T47D (cell line): Measurements from ENCODE around the gene MYO16.

Experiments
- DNase-seq, 2 experiments: peaks; one replicate each; pipeline versions ENCODE4 v3.0.0 to v3.0.0-alpha.2; 2011 to 2012; ENCODE audit warnings: low read depth in 1 of 2, low spot score in 1 of 2
- JUND ChIP-seq: IDR thresholded peaks from 2 replicates; pipeline ENCODE4 v1.6.1; 2012; ENCODE audit warnings: low read depth
- in situ Hi-C: cut with HindIII; loops from 2 replicates; pipeline ENCODE4 v1.10.0; 2016; ENCODE audit warnings: low sequenced_read_pairs, low pct_unique_long_range_greater_than_20kb

MYO16 gene

DNA sequence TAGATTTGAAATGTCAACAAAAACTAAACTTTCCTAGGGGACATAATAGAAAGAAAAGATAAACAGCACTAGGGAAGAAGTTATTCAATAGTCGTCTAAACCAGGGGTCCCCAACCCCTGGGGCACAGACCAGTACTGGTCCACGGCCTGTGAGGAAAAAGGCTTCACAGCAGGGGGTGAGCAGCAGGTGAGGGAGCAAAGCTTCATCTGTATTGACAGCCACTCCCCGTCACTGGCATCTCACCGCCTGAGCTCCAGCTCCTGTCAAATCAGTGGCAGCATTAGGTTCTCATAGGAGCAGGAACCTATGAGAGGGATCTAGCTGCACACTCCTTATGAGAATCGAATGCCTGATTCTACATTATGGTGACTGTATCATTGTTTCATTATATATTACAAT, 382.7 kb downstream of the MYO16 start:
- no peak for DNase-seq
- in situ Hi-C loops: no loop called here
- TF ChIP-seq JUND: no peak

DNA sequence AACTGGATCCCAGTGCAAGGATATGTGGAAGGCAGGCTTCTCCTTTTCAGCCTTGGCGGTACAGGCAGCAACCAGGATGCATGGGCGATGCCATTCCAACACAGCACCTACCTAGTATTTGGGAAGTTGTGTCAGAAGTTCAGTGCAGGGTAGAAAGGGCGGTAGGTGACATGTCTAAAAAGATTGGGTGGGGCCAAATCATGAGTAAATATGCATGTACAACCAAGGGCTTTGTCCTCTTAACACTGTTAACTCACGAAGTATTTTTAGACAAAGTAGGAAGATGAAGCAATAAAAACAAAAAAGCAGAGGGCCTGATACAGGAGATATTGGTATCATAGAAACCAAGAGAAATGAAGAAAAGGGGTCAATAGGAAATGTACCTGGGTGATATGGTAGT, 392.1 kb downstream of the MYO16 start:
- no peak for DNase-seq
- in situ Hi-C loops: no loop called here
- TF ChIP-seq JUND: no peak

DNA sequence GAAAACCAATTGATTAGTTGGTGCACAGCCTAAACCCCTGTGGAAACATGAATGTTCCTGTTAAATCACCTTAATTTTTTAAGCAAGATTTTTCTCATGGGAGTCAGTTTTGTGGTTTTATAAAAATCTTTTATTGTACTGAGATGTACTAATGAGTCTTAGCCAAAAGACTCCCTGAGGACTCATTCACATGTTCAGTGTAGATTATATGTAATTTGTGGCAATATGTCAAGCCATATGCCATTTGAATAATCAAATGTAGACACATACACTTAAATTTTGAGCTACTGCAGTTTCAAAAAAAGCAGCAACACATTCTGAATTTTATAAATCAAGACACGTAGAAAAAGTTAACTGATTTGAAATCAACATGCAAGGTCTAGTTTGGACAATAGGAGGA, 395.2 kb downstream of the MYO16 start:
- no peak for DNase-seq
- in situ Hi-C loops: no loop called here
- TF ChIP-seq JUND: no peak

DNA sequence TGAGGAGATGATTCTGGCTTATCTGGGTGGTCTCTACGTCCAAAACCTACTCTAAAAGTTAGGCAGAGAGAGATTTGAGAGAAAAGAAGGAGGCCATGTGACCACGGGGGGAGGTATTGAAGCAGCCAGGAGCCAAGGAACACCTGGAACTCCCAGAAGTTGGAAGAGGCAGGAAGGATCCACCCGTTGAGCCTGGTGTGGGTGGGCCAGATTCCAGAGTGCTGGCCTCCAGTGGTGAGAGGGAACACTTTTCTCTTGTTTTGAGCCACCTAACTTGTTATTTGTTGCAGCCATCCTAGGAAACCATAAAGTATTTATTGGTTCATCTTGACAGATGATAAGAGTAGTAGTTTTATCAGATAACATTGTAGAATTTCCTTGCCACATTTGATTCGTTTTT, 396.9 kb downstream of the MYO16 start:
- no peak for DNase-seq
- TF ChIP-seq JUND: no peak
- in situ Hi-C loops: no loop called here

DNA sequence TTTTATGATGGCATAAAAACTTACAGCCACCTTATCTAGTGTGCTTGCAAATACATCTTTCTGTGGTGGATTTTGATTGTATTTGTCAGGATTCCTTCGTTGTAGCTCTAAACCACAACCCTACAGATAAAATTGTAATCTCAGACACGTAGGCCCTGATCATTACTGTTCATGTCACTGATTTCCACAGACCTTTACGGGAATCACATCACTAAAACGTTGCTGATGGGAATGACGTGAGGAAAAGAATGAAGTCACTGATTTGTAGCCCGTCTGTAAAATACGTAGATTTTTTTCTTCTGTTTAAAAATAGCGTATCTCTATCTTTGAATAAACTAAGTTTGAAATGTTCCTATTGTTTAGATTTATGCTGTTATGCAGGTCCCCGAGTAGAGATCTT, 399.2 kb downstream of the MYO16 start:
- no peak for TF ChIP-seq JUND
- in situ Hi-C loops: no loop called here
- DNase-seq: no peak

DNA sequence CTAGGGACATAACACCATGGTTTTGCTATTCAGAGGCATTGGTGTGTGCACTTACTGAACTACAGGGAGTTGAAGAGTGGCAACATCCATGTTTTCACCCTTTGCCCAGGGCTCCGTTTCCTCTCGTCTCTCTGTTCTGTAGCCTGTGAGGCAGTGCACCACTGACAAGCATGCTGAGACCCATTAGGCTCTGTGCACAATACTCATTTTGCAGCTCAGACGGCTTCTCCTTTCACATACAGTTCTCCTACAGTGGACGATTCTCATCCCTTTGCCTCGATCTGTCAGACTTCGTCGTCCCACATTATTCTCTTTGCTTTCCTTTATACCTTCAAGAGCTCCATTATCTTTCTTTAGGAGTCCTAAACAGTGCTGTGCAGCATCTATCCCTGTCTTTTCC, 403.7 kb downstream of the MYO16 start:
- DNase-seq: no peak
- TF ChIP-seq JUND: no peak
- in situ Hi-C loops: no loop called here

DNA sequence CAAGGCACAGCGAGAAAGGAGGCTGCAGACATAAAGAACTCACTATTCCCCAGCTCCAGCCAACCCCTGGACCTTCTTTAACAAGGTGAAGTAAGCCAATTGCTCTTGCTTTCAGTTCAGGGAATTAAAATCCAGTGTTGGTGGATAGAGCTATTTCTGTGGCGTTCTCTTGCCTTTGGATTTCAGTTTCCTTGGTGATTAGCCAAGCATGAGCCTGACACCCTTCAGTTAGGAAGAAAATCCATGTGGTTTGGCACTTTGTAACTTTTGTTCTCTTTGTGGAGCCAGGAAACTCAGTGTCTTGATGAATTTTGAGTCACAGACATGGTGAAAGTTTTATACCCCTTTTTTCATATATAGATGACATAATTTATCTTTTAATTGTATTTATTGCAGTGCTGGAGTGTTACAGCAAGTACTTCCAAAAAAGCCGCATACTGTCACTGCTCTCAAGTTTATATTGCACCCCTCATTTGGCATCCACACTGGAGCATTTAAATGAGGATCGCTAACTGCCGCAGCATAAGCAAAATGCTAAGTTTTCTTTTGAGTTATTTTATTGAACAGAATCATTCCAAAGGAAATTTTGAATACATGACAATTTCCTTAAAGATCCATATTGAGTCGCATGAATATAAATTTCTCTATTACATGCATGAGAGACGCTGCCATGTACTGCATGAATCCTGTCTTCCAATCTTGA, 406.8 kb downstream of the MYO16 start:
- no peak for DNase-seq
- in situ Hi-C loops: no loop called here
- TF ChIP-seq JUND: no peak

DNA sequence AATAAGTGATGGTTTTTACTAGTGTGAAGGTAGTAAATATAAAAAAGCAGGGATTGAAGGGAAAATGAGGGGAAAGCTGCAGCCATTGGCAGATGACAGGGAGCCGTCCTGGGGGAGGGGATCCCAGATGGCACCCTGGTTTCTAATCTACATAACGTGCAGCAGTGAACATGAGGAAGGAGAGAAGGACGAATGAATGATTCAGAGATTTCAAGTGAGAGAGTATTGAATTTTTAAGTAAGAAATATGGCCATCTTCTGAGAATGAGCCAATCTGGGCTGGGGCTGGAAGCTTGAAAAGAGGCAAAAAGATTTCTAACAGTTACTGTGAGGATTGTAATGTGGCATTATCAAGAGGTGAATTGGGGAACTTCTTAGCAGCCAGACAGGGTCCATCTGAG, 414.2 kb downstream of the MYO16 start:
- TF ChIP-seq JUND: no peak
- no peak for DNase-seq
- in situ Hi-C loops: no loop called here

DNA sequence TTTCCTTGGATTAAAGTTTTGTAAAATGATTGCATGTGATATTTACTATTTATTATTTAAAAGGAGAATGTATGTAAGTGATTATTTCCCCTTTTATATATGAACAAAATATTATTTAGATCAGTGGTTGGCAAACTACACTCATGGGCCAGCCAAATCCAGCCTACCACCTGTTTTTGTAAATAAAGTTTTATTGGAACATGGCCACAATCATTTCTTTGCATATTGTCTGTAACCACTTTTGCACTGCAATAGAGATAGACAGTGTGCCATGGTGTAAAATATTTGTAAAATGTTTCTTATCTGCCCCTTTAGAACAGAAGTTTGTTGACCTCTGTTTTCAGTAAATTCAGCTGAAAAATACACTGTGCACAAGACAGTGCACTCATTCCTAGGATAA, 426.4 kb downstream of the MYO16 start:
- in situ Hi-C loops: no loop called here
- DNase-seq: no peak
- TF ChIP-seq JUND: no peak

DNA sequence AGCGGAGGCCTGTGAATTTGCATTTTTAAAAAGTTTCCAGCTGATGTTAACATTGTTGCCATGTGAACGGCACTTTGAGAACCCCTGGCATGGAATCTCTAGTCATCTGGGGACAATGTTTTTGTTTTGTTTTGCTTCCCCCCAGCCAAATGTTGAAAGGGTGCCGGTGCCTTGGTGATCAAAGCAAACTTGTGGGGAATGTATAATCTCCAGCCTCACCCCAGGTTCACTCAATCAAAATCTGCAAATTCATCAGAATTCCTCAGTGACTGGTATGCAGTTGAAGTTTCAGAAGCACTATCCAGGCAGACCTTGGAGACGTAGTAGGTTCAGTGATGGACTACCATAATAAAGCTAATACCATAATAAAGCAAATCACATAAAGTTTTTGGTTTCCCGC, 428.7 kb downstream of the MYO16 start:
- in situ Hi-C loops: no loop called here
- no peak for TF ChIP-seq JUND
- DNase-seq: no peak

DNA sequence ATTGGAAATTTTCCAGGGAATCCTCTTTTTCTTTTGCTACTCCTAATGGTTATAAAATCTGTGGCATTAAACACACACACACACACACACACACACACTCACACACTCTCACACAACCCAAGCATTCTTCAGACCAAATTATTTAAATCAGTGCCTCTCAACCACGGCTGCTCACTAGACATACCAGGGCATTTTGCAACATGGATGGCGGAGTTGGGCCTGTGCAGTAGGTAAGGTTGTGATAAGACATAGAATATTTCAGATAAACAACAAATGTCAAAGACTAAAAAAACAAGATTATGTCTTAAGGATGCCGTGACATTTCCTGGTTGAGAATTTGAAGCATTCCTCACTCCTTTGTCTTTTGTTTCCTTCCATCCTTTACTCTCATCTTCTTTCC, 443.1 kb downstream of the MYO16 start:
- TF ChIP-seq JUND: no peak
- DNase-seq: no peak

DNA sequence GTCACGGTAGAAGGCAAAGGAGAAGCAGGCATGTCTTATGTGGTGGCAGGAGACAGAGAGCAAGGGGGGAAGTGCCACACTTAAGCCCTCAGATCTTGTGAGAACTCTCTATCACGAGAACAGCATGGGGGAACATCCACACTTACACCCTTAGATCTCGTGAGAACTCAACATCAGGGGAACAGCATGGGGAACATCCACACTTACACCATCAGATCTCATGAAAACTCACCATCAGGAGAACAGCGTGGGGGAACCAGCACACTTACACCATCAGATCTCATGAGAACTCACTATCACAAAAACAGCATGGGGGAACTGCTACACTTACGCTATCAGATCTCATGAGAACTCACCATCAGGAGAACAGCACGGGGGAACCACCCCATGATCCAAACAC, 445.0 kb downstream of the MYO16 start:
- in situ Hi-C loops: no loop called here
- no peak for TF ChIP-seq JUND
- no peak for DNase-seq

More for the DNA sequence above, 443.1 kb downstream of the MYO16 start:
- in situ Hi-C loops: no loop called here

DNA sequence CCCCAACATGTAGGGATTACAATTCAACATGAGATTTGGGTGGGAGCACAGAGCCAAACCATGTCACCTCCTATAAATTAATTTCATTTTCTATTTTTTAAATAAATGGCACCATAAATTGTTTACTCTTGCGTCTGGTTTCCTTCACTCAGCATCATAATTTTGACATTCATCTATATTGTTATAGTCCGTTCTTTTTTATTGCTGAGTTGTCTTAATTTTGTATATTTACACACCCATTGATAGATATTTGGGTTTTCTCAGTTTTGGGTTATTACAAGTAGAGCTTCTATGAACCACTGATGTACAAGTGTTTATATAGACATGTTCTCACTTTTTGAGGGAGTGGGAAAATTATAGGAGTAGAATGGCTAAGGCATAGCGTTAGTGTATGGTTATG, 445.4 kb downstream of the MYO16 start:
- in situ Hi-C loops: no loop called here
- no peak for DNase-seq
- no peak for TF ChIP-seq JUND
